Superior temporal gyrus (tissue), 1 donor: Measurements from ENCODE around the gene ATP11B.
"Not testable (repeated sequence)": the region's sequence is repeated elsewhere in the genome, so short reads cannot be mapped to it uniquely, and the experiment has no call there.

Experiments used
- DNase-seq: peaks from one replicate; pipeline ENCODE4 v3.0.0-alpha.2; 2016; ENCODE audit errors: extremely low spot score

Gene ATP11B

GRCh38 chr3:182794455-182795388, 1.4 kb downstream of the ATP11B start:
- DNase-seq, result no peak

DNA sequence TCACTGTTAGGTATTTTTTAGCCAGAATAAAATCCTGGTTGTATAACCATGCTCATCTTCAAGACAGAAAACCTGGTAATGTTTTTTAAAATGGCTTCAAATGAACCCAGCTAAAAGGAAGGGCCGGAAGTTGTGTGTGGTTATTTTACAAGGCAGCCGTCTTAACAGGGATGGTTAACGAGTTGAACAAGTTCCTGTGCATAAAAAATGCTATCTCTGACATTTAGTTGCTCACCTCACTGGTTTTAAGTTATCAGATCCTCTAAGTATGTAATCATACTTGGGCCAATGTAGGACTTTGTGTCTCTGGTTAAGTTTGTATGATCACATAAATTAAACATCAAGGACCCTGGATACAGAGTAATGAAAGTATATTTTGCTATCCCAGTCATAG, 2.1 kb downstream of the ATP11B start:
- DNase-seq, result no peak

GRCh38 chr3:182796310-182796709, 3.0 kb downstream of the ATP11B start:
- no peak for DNase-seq

GRCh38 chr3:182797876-182798275, 4.6 kb downstream of the ATP11B start:
- DNase-seq, result no peak

GRCh38 chr3:182799143-182799542, 5.8 kb downstream of the ATP11B start:
- not testable (repeated sequence) for DNase-seq

DNA sequence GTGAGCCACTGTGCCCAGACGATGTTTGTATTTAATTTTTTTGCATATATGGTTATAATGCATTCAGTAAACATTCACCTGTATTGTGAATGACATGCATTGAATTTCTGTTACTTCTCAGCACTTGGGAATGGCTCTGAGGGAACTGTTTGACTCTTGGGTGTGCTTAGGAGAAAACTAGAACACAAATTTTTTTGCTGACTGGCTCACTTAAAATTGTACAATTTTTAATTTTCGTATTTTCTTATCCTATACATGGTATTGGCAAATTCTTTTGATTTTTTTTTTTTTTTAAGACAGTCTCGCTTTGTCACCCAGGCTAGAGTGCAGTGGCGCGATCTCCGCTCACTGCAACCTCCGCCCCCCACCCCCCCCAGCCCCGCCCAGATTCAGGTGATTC, 7.2 kb downstream of the ATP11B start:
- no peak for DNase-seq

- no peak for DNase-seq
Measured at GRCh38 chr3:182802413-182803390, 9.4 kb downstream of the ATP11B start.

- DNase-seq, result no peak
Measured at GRCh38 chr3:182803596-182803995, 10.3 kb downstream of the ATP11B start.

DNA sequence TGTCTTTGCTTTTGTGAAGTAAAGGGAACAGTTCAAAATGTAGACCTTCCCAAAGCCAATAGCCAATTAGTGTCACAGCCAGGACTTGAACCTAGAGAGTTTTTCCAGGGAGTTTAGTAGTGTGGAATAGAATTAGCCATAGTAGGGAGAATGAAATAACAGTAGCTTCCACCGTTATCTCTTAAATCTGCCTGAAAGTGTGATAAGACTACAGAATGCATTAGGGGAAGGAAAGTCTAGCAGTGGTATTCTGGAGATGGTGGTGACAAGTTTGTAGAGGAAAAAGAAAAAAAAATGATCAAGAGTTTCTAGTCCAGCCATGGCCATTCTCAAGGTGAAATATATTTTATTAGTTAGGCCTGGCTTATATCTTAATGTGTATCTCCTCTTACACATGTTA, 13.8 kb downstream of the ATP11B start:
- DNase-seq, result no peak

- no peak for DNase-seq
Measured at GRCh38 chr3:182808041-182808770, 14.9 kb downstream of the ATP11B start.

- DNase-seq, result no peak
Measured at GRCh38 chr3:182809531-182809930, 16.2 kb downstream of the ATP11B start.

DNA sequence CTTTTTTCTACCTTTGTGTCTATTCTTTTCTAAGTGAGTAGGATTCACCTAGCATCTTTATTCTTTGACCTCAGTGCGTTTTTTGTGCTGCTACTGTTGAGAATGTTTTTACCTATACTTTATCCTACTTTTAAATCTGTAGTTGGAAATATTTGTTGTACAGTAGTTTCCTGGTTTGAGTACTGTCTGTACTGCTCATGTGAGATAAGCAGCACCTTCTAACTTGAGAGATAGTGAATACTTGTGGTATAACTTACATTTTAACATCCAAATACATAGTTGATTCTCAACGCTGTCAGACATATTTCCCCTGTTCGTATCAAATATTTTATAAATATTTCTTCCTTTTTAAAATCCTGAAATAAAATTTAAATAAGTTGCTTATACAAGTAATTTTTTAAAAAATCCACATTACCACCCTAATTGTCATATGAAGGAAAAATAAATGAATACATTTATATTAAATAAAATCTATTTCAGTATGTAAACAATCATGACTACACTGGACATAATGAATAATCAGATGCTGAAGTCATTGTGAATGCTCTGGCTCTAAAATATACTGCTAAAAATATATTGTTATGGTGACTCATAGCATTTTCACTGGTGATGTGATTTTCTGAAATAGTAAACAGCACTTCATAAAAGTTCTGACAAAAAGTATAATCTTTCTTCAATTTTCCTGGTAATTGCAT, 17.4 kb downstream of the ATP11B start:
- no peak for DNase-seq

- no peak for DNase-seq
Measured at GRCh38 chr3:182811269-182811596, 17.9 kb downstream of the ATP11B start.

GRCh38 chr3:182812123-182812522, 18.8 kb downstream of the ATP11B start:
- DNase-seq, result no peak

DNA sequence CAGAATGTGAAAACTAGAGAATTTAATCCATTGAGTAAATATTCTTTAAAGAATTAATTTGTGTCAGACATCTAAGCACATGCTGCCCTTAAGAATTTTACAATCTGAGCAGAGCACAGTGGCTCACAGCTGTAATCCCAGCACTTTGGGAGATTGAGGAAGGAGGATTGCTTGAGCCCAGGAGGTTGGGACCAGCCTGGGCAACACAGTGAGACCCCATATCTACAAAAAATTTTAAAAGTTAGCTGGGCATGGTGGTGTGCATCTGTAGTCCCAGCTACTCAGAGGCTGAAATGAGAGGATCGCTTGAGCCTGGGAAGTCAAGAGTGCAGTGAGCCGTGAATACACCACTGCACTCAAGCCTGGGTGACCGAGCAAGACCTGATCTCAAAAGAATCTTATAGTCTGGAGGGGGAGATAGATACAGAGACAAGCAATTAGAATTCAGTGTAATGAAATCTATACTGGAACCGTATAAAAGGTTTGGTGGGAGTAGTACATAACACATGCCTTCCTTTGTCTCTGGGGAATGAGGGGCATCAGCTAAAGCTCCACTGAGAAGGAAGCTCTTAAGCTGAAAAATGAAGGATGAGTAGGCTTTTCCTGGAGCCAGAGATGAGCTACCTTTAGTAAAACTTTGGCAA, 21.2 kb downstream of the ATP11B start:
- no peak for DNase-seq

GRCh38 chr3:182816181-182816580, 22.9 kb downstream of the ATP11B start:
- DNase-seq, result no peak

DNA sequence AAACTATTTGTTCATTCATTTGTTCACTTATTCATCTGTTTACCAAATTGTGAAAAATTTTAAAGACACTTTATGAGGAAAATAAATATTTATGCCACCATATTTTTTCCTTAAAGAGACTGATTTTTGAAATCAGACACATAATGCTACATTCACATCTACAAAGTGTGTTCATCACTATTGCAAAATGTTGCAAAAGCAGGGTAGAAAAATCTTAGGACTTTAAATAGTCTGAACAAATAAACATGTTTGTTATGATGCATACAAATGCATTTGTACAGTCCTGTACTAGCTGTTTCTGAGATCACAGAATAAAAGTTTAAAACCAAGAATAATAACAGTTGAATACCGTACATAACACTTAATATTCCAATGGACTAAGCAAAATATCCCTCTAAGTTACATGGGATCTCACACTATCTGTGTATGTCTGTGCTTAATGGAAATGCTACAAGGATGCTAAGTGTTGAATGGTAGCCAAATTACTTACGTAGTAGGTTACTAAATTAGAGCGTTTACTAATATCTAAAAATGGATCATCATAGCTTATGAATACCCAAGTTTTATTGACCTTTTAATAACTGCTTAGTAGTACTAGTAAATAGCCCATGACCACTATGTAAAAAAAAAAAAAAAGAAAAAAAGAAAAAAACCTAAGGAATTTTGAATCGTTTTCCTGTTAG, 25.1 kb downstream of the ATP11B start:
- no peak for DNase-seq

GRCh38 chr3:182821221-182821981, 28.1 kb downstream of the ATP11B start:
- no peak for DNase-seq

GRCh38 chr3:182822260-182822659, 29.0 kb downstream of the ATP11B start:
- not testable (repeated sequence) for DNase-seq
